ENCODE results near the gene CBFB. TPM values are rescaled to one million over a fixed set of nuclear protein-coding genes. Genes with fewer than 3 reads are reported as not detected.

Gene CBFB
- total RNA-seq, 1 donor from 2014 or later, result 86.6 TPM

GRCh38 chr16:67098599-67098998 is 69.7 kb downstream of the CBFB start:
- Mint-ChIP-seq H3K27ac (no peak overlapping the region), H3K4me1 (ENCODE audit: low read depth) (no peaks in the 10 kb centered on the region), H3K36me3 (ENCODE audit: insufficient read depth) (peaks cover 3% of the 10 kb centered on the region), H3K27me3 (no peaks in the 10 kb centered on the region), H3K9me3 (ENCODE audit: low read depth) (no peaks in the 10 kb centered on the region), H3K4me3 (ENCODE audit: low read depth) (no peak overlapping the region)
- TF ChIP-seq CTCF (IDR thresholded peaks at IDR 0.05; ENCODE audit: unreplicated experiment), result no peak
- no peak for DNase-seq (ENCODE audit: low spot score, unreplicated experiment)

DNA sequence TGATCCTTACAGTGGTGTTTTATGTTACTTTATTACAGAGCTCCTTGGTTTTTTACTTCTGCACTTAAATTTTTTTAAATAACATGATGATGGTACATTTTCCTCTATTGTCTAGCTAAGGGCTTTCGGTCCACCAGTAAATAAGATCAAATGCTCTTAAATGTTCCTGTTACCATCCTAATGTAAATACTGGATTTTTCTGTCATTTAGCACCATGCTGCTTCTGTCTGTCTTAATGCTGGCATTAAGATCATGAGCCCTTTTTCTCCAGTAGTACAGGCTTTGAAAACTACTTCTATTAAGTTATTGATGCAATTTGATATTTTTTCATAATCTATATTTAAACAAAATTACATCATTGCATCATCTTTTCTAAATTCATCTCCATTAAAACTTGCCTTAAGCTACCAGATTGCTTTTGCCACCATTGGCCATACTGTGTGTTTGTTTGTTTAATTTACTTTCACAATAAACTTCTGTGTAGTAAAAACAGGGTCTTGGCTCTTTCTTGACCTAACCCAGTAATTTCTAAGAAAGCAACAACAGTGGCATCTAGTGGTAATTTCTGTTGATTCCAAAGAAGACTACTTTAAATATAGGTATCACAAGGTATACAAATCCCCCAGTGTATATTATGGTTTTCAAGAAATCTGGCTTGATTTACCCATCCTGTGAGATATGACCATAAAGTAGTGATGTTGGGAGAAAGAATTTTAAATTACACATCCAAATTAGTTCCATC is 71.8 kb downstream of the CBFB start:
- Mint-ChIP-seq H3K27ac (no peak overlapping the region), H3K9me3 (ENCODE audit: low read depth) (no peaks in the 10 kb centered on the region), H3K27me3 (no peaks in the 10 kb centered on the region), H3K36me3 (ENCODE audit: insufficient read depth) (peaks cover 3% of the 10 kb centered on the region), H3K4me1 (ENCODE audit: low read depth) (no peaks in the 10 kb centered on the region), H3K4me3 (ENCODE audit: low read depth) (no peak overlapping the region)
- TF ChIP-seq CTCF (IDR thresholded peaks at IDR 0.05; ENCODE audit: unreplicated experiment), result peak; percentile 37
- no peak for DNase-seq (ENCODE audit: low spot score, unreplicated experiment)

DNA sequence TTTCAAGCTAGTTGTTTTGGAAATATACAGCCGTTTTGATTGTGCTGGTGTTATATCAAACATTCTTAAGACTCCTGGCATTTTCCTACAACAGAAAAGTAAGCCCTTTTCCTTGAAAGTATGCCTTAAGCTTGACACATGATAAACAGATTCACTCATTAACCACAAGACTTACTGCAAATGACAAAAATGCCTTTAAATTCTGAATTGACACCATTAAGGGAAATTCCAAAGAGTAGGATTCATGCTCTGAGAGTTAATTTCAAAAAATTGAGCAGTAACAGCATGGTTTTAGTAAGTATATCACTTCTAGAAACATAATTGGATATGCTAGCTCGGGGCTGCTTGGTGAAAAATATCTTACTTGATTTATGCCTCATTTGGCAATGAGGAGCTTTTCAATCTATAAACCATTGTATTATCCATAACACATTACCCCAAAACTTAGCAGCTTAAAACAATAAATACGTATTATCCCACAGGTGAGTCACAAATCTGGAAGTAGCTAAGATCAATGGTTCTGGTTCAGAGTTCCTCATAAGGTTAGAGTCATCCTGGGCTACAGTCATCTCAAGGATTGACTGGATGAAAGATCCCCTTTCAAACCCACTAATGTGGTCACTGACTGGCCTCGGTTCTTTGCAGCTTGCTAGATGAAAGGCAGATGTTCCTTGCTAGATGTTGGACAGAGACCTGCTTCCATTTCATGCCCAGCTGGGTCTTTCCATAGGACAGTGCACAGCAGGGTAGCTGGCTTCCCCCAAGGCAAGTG is 72.5 kb downstream of the CBFB start:
- Mint-ChIP-seq H3K36me3 (ENCODE audit: insufficient read depth) (peaks cover 3% of the 10 kb centered on the region), H3K27me3 (no peaks in the 10 kb centered on the region), H3K4me1 (ENCODE audit: low read depth) (no peaks in the 10 kb centered on the region), H3K9me3 (ENCODE audit: low read depth) (no peaks in the 10 kb centered on the region), H3K4me3 (ENCODE audit: low read depth) (no peak overlapping the region), H3K27ac (no peak overlapping the region)
- DNase-seq (ENCODE audit: low spot score, unreplicated experiment), result no peak
- no peak for TF ChIP-seq CTCF (IDR thresholded peaks at IDR 0.05; ENCODE audit: unreplicated experiment)

DNA sequence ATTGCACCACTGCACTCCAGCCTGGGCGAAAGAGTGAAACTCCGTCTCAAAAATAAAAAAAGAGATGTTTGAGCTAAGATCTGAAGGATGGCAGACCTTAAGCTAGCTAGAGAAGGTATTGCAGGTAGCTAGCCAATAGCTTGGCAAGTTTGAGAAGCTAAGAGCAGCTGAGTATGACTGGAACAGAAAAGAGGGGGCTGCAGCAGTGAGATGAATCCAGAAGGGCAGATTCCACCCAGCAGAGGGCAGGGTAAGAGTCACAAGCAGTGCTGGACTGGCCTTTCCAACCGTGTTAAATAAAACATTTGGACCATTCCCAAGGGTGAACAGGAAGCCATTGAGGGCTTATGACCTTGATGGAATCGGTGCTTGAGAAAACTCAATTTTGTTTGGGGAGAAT is 75.1 kb downstream of the CBFB start:
- peak overlapping the region; percentile 69 for H3K27ac Mint-ChIP-seq
- no peak for DNase-seq (ENCODE audit: low spot score, unreplicated experiment)
- no peaks in the 10 kb centered on the region for H3K9me3 Mint-ChIP-seq (ENCODE audit: low read depth)
- no peak overlapping the region for H3K4me3 Mint-ChIP-seq (ENCODE audit: low read depth)
- H3K36me3 Mint-ChIP-seq (ENCODE audit: insufficient read depth), result peaks cover 3% of the 10 kb centered on the region
- H3K27me3 Mint-ChIP-seq, result no peaks in the 10 kb centered on the region
- H3K4me1 Mint-ChIP-seq (ENCODE audit: low read depth), result peaks cover 2% of the 10 kb centered on the region
- peak; percentile 48 for TF ChIP-seq CTCF (IDR thresholded peaks at IDR 0.05; ENCODE audit: unreplicated experiment)

DNA sequence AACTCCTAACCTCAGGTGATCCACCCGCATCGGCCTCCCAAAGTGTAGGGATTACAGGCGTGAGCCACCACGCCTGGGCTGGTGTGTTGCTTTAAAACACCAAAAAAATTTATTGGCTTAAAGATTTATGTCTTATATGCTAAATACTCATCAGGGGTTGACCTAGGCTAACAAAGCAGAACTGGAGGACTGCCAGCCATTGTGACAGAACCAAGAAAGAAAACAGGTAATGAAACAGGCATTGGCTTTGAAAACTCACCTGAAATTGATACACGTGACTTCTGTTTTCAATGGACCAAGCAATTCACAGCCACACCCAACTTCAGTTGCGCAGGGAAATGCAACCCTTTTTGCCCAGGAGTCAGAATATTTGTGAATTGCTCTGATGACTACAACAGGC is 75.9 kb downstream of the CBFB start:
- Mint-ChIP-seq H3K27me3 (no peaks in the 10 kb centered on the region), H3K36me3 (ENCODE audit: insufficient read depth) (peaks cover 1% of the 10 kb centered on the region), H3K4me3 (ENCODE audit: low read depth) (no peak overlapping the region), H3K9me3 (ENCODE audit: low read depth) (no peaks in the 10 kb centered on the region), H3K27ac (no peak overlapping the region), H3K4me1 (ENCODE audit: low read depth) (peaks cover 5% of the 10 kb centered on the region)
- no peak for DNase-seq (ENCODE audit: low spot score, unreplicated experiment)
- no peak for TF ChIP-seq CTCF (IDR thresholded peaks at IDR 0.05; ENCODE audit: unreplicated experiment)
